Effector CD4-positive, alpha-beta T cell (primary cell): ENCODE data around the gene E2F4.

Experiments
- DNase-seq: peaks from one replicate; pipeline ENCODE4 v3.0.0-alpha.2; 2020

Gene E2F4

DNA sequence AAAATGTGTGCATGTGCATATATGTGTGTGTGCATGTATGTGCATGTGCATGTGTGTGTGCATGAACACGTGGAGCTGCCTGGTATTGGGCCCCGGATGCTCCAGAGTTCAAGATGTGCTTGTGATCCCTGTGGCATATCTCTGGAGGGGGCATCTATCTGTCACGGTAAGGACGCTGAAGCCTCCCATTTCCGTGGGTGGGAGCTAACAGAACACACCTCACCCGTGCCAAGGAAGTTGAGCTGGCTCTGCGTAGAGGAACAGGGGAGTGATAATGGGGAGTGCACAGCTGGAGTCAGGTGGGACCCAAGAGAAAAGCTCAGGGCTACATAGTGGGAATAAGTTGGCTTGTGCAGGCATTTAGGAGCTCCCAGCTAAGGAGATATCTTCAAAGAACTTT, 19.7 kb downstream of the E2F4 start:
- no peak for DNase-seq

DNA sequence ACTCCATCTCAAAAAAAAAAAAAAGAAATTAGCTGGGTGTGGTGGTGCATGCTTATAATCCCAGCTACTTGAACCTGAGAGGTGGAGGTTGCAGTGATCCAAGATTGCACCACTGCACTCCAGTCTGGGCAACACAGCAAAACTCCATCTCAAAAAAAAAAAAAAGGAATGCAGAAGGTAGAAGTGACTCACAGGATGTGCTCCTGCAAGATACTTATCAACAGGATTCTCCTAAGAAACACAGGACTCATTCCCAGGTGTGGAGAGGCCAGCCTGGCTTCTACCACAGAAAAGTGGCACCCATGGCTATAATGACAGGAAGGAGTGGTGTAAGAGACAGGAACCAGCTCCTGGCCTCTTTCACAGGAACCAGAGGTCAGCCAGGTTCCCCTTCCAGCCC, 20.8 kb downstream of the E2F4 start:
- no peak for DNase-seq

DNA sequence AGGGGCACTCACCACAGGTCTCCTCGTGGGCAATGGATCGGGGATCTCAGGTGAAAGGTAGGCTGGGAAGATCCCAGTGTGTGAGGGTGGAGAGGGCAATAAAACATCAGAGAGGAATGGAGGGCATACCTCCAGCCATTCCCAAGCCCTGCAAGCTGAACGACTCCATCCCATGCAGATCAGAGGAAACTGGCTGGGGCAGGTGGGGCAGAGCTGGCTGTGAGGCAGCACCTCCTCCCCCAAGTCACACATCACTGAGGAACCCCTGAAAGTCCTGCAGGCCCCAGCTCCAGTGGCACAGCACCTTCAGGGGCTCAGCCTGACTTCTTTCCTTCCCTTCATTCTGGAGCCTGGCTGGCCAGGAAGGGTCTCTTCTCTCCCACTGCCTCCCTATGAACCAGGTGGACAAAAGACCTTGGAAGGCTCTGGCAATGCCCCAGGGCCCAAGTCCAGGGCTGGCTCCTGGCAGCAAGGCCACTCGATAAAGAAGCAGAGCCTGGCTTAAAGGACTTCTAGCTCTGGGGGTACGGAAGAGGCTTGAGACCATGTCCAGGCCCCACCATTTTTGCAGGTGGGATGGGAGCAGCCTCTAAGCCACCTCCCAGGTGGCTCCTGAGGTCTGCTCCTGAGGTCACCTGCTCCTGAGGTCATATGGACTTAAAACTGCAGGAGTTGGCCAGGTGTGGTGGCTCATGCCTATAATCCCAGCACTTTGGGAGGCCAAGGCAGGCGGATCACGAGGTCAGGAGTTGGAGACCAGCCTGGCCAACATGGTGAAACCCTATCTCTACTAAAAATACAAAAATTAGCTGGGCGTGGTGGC, 21.5 kb downstream of the E2F4 start:
- no peak for DNase-seq

DNA sequence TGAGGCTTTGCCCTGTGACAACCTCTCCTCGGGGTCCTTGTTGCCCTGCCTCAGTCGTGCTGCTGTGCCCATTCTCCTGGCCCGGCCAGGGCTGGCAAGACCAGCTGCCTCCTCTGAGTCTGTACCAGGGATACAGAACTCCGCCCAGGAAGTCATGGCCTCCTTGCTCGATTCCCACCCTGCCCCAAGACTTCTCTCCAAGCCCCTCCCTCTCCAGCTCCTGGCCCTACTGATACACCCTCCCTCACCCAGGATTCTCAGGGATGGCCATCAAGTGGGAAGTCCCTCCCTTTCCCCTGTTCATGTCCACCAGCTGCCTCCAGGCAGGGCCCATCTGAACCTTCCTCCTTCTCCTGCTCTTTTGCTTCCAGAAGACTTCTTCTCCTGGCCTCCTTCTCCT, 23.8 kb downstream of the E2F4 start:
- no peak for DNase-seq

DNA sequence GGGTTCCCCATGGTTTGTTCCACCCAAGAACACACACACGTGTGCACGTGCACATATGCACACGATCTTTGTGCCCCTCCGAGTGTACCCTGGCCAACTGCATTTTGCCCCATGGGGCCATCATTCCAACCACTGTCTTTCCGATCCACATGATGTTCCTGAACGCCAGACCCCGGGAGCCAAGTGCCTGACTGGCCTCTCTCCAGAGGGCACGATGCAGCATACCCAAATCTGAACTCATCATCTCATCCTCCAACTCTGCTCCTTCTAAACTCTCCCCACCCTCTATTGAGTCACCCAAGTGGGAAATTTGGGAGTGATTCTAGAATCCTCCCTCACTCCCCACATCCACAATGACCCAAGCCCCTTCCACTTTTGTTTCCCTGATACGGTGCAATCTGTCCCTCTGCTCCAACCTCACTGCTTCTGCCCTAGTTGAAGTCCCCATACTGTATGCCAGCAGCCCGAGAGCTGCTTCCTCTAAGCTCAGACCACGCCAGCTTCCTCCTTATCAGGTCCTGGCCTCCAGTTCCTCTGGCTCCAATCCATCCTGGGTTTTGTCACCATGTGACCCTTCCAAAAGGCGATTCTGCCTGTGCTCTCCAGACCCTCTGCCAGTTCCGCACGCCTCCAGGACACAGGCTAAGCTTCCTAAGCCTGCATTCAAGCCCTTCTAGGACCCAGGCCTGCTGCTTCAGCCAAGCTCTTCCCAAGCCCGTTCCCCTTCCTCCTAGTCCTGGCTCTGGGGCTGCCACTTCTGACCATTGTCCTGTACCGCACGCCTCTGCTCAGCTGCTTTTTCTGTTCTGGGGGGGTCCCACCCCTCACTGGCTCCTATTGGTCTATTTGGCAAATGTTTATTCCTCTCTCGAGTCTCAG, 24.9 kb downstream of the E2F4 start:
- no peak for DNase-seq

DNA sequence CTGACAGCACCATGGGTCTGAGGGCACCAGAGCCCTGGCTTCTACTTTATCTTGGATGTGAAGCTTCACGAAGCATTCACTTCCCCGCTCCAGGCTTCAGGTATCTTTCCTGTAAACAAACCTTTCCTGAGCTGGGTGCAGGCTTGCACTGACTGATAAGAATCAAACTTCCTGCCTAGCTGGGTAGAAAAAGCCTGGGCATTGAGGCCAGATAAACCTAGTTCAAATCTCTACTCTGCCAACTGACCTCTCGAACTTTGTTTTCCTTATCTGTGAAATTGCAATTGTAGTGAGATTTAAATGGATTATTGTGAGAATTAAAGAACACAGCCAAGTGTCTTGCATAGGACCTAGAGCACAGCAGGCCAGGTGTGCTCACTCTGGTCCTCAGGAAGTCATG, 32.0 kb downstream of the E2F4 start:
- no peak for DNase-seq

DNA sequence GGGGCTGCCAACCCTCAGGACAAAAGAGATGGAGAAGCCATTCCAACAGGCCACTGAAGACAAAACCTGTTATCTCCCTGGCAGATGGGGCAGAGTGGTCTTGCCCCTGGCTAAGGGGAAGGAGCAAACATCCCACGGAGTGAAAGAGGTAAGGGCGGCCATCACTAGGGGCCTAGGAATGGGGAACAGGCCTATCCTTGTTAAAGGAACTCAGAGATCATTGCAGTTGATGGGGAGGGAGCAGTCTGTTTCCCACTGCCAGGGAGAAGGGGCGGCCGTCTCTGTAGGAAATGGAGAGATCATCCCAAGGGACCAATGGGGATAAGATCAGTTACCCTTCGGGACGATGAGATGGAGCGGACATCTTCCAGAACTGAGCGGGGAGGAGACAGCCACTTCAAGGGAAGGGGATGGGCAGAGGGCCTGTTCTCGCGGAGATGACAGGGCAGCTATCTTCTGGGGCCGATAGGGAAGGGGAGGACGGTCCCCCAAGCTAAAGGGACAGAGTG, 34.4 kb downstream of the E2F4 start:
- no peak for DNase-seq

DNA sequence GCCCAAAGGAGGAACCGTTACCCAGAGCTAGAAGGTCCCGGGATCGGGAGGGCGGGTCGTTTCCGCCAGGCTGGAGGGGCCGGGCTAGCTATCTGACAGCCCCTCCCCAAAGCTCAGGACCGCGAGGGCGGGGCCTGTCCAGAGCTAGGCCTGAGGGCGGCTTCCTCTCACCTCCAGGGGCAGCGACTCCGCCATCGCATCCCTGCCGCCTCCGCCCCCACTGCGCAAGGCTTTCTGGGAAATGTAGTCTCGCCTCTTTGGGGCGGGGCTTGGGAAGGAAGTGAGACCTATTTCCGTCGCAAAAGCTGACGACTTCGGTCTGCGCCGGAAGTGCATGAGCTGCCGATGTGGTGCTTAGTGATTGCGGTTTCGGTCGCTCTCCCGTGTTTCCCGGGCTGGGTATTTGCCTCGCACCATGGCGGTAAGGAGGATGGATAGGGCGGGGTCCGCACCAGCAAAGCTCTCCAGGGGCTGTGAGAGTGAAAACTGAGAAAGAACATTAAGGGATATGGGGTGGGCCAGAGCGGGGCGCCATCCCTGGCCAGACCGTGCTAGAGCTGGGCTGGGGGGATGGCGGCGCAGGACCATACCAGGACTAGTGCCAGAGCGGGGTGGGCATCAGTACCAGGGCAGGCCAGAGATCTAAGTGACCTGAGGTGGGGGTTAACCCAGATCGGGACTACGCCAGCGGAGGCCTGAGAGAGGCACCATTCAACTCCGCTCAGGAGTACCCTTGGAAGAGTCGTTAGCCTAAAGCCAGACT, 35.0 kb downstream of the E2F4 start, which contains the start of gene TMEM208:
TMEM208 (plus strand) TSS at position 327 of the 763 bp plus-strand sequence; CDS start at position 416, 89 bp downstream.
- peak; percentile 98 for DNase-seq

DNA sequence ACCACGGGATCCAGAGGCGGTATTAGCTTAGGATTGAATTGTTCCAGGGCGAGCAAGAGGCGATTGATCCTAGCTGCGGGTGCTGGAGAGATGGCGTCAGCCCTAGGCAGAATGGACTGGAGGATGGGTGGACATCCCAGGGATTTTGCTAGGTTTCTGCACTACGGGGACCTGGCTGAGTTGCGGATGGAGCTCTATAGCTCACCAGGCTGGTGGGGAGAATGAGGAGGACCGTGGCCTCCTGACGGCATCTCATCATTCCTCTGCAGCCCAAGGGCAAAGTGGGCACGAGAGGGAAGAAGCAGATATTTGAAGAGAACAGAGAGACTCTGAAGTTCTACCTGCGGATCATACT, 35.6 kb downstream of the E2F4 start:
- DNase-seq: no peak

DNA sequence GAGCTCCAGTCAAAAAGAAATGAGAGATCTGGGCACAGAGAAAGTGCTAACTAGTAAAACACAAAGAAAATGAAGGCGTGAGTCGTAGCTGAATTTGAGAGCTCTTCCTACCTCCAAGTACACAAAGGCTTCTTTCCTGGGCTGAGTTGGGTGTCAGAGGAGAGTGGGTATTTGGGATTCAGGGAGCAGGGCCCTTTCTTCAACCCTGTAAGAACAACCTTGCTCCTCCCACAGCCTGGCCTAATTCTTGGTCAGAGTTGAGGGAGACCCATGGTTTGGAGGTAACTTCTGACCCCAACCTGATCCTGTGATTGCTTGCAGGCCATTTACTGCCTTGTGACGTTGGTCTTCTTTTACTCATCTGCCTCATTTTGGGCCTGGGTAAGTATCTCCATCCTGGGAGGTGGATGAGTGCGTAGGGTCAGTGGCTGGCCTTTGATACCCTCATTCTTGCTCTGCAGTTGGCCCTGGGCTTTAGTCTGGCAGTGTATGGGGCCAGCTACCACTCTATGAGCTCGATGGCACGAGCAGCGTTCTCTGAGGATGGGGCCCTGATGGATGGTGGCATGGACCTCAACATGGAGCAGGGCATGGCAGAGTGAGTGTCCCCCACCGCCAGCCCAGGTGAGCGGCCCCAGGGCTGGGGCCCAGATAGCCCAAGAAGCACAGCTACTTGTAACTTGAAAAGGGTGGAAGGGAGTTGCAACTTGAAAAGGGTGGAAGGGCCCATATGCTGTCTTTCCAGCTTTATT, 36.3 kb downstream of the E2F4 start:
- no peak for DNase-seq

DNA sequence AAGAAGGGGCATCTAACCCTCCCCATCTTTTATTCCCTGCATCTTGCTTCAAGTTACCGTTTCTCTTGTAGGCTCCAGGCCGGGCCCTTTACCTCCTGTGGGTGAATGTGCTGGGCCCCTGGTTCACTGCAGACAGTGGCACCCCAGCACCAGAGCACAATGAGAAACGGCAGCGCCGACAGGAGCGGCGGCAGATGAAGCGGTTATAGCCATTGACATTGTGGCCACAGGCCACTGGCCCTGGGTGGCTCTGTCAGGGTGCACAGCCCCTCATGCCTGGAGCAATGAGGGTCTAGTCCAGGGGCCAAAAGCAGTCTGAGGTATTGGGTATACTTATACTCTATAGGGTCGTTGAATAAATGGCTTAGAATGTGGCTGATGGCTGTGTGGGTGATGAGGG, 37.0 kb downstream of the E2F4 start:
- DNase-seq: no peak

DNA sequence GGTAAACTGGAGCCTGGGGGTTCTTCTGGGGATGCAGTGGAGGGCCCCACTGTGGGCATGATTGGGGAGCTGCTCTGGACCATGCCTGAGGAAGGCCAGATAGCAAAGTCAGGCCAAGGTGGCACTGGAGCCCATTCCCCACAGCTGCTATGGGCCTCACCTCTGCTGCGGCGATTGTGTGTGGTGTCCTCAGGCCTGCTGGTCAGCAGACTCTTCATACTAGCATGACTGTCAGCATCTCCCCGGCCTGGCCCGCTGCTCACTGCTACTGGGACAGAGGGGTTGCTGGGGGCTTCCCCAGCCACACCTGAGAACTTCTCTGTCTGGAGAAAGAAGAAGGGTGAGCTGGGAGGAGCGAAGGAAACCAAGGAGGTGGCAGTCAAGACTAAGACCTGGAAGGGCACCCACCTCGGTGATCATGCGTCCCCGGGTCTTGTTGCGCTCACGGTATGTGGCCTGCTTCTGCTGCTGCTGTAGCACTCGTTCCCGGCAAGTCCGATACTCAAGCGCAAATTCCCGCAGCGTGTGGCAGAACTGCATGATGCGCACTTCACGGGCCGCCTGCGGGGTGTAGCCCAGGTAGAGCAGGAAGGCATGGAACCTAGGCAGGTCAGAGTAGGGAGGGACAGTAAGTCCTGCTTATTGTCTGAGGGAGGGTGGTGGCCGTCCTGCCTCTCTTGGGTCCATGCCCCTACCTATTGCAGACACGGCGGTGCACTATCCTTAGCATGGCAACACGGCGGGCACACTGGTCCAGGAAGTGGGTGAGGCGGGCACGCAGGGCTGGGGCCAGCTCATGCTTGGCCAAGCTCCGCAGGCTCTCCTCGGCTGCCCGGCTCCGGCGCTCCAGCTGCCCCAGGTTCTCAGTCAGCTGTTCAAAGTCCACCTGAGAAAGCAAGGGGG, 38.2 kb downstream of the E2F4 start:
- DNase-seq: no peak

DNA sequence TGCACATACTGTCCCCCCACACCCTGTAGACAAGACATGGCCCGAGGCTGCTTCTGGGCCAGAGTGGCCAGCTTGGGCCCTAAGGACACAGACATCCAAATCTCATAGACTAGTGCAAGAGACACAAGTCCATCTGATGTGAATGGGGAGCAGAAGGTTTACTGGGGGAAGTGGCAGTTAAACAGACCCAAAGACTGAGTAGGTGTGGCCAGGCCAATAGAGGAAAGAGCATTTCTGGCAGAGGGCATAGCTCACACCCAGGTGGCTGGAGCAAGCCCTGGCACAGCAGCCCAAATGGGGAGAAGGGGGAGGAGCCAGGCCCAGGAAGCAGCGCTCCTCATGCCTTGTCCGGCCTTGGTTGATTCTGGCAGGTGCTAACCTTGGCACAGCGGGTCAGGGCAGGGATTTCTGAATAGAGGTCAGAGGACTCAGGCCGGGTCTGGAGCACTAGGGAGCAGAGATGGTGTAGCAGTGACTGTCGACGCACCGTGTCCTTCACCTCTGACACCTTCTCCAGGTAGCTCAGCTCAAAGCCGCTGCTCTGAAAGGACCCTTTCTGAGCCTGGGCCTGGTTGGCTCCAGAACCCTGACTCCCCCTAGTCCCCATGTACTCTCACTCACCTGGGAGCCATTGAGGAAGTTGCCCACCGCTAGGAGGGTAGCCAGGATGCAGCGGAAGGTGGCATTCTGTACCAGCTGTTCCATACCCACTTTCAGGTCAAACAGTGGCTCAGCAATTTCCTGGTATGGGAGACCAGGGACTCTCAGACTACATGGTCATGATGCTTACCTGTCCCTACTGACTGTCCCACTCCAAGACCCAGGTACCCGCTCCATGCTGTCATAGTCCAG, 39.1 kb downstream of the E2F4 start:
- DNase-seq: no peak

DNA sequence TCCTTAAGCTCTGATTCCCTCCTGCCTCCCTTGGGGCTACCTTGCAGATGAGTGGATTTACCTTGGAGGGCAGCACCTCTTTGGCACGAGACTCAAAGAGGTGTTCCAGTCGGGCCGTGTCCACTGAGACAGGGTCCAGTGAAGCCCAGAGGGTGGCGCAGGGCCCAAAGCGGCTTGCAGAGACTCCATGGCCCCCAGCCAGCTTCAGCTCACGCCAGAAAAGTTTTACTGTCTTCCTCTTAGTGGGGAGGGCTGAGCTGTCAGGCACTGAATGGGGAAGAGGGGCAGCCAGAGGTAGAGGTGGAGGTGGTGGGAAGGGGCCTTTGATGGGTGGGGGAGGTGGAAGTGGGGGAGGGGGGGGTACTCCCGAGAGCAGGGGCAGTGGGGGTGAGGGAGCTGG, 41.6 kb downstream of the E2F4 start:
- DNase-seq: no peak

DNA sequence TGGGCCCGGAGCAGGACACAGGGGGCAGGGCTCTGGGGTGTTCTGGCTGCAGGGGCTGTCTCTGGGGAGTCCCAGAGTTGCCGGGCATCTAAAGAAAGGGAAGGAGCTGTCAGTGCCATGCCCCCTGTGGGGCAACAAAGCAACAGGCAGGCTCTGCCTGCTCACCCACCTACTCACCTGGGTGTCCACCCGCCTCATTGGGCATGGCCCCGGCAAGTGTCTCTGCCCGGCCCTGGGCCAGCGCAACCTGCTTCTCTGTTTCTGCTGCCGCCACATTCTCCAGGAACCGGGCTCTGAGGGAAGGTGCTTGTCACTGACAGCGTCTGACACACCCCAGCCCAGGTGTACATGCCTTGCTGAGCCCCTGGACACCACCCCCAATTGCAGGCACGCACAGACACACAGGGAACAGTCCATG, 42.2 kb downstream of the E2F4 start:
- no peak for DNase-seq

DNA sequence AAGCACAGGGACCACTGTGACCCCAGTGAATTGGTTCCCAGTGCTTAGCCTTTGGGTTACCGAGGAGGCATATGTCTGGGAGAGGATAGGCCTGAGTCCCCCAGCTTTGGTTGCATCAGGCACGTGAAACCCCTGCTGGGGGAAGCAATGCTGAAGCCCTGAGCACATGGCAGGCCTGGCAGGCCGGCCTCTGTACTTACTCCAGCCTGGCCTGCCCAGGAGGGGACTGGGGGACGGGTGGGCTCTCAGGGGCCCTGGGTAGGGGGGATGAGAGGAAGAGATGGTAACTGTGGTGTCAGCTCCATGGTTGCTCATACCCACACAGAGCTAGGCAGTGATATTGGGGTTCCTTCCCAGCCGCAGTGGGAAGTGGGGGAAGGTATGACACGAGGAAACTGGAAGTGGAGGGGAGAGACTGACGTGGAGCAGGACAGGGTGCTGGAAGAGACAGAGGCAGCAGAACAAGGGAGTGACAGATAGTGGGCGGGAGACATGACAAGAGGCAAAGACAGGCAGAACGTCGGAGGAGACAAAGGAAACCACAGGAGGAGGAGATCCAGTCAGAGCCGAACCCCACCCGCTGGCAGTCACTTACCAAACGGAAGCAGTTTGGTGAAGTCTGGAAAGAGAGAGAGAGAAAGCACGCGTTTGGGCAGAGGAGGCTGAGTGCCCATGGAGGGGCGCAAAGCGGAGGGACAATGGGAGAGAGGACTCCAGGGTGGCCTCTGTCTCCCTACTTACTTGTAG, 44.0 kb downstream of the E2F4 start:
- DNase-seq: peak; percentile 36

DNA sequence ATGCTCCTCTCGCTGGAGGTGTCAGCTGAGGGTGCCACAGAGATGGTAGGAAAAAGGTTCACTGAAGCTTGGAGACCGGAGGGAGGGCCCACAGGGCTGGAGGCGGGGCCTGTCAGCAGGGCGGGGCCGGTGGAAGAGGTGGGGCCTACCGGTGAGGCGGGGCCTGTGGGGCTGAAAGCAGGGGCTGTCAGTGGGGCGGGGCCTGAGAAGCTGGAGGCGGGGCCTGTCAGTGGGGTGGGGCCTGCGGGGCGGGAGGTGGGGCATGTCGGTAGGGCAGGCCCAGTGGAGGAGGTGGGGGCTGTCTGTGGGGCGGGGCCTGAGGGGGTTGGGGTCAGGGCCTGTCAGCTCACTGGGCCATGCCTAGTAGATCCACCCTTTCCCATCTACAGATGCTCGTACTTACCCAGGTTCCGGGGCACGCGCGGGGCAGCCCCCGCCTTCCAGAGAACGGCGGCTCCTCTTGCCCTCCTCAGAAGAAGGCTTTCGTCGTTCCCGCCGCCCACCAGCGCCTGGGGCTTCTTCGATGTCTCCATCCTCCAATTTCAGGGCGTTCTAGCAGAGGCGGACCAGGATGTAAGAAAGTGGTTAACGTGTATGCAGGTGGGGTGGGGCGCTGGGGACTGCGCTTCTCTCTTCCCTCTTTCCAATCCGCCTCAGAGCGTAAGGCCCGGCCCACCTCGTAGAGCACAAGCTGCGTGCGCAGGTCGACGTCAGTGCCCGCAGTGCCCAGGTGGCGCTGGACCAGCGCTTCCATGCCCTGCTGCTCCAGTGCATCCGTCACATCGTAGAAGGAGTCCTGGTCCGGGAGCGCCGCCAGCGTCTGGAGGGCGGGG, 44.8 kb downstream of the E2F4 start:
- peak; percentile 53 for DNase-seq
